GM18502 (cell line): Measurements from ENCODE around the gene ALDH3B1.

Source experiments
- ATAC-seq: cut with Tn5 transposase; IDR thresholded peaks from one replicate; pipeline ENCODE4 v1.9.1; 2021; ENCODE audit warnings: mild to moderate bottlenecking; ENCODE audit not compliant: unreplicated experiment, poor library complexity

Gene ALDH3B1

DNA sequence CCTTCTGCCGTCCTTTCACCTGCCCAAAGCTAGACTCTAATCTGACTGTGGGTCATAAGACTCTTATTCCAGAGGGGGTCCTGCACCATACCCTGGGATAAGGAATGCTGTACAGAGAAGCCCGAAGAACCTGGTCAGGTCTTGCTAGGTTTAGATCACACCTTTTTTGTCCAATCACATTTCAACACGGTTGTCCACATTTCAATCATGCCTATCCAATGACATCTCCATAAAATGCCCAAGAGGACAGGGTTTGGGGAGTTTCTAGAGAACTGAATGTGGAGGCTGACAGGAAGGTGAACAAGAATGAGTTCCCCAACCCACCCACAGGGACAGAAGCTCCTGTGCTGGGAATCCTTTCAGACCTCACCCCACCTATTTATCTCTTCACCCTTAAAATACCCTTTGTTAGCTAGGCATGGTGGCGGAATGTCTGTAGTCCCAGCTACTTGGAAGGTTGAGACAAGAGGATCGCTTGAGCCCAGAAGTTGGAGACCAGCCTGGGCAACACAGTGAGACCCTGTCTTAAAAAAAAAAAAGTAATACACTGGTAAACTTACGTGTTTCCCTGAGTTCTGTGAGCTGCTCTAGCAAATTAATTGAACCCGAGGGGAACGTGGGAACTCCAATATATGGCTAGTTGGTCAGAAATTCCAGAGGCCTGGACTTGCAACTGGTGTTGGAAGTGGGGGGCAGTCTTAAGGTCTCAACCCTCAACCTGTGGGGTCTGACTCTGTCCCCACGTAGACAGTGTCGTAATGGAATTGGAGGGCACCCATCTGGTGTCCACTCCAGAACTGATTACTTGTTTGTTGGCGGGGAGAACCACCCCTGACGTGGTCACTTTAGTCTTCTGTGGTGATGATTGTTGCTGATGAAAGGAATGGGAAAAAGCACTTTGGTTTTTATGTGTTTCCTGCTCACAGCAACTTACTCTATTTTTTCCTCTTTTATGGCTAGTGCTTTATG lies 46.5 kb downstream of the ALDH3B1 start:
- ATAC-seq = no peak

DNA sequence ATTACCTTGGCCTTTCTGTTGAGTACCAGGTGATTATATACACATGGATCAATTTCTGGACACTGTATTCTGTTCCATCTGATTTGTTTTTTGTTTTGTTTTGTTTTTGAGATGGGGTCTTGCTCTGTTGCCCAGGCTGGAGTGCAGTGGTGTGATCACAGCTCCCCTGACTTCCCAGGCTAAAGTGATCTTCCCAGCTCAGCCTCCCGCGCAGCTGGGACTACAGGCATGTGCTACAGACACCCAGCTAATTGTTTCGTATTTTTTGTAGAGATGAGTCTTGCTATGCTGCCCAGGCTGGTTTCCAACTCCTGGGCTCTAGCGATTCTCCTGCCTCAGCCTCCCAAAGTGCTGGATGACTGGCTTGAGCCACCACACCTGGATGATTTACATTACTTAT lies 47.7 kb downstream of the ALDH3B1 start:
- no peak for ATAC-seq

DNA sequence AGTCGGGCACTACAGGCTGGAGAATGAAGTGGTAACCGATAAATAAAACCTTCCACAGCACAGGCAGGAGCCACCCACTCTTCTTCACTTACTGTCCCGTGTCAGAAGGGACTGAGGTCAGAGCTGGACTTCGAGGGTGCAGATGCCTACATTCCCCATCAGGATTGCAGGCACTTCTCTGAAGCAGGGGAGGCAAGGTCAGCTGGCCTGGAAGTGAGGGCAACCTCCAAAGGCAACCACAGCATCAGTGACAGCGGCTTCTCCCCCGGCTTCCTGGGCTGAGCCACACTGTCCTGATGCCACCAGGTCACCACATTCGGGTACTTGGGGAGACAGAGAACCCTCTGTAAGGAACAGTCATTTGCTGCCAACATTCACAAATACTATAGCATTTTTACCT lies 51.4 kb downstream of the ALDH3B1 start:
- ATAC-seq = no peak

DNA sequence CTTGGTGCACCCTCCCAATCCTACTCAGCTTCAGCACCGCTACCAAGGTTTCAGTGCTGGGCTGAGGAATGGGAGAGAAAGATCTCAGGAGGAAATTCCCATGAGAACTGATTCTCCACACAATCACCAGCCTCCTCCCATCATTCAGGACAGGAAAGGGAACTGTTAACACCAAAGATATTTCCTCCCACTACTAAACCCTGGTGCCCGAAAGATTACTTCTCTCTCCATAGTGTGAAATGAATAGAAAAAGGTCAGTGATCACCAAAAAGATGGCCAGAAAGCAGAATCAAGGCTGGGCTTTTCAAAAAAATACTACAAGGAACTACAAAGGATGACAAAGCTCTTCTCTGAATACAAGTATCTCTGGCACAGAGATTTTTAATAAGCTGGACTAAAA lies 54.8 kb downstream of the ALDH3B1 start:
- ATAC-seq = no peak

DNA sequence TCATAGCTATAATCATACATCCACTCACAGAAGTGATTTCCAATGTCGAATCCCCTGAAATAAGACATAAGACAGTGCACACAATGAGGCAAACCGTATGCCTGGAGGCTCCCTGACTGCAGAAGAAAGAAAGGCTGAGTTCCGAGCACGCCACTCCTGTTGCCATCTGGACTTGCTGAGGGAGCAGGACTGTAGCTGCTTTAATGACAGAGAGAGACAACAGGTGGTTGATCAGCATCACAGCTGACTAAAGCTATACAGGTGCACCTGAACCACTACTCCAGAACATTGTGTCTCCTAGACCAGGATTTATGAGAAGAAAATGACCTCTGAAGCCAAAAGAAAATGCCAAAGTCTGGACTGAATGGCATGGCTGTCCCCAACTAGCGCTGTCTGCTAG lies 55.7 kb downstream of the ALDH3B1 start:
- ATAC-seq = no peak

DNA sequence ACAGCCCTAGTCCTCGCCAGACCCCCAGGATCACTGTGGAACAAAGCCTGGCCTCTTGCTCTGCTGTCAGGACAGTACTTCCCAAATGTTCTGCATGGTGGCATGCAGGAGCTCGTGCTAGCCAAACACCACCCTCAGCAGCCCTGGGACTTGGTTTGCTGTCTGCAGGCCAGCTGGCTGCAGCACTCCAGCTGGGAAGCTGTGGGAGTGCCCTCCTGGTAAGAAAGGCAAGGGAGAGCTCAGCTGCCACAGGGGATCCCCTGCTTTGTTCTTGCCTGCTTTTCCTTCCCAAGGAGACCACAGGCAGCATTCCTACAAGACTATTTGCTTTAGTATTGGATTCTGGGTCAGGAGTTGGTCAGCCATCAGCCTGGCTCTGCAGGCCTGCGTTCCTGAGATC lies 56.6 kb downstream of the ALDH3B1 start:
- no peak for ATAC-seq

DNA sequence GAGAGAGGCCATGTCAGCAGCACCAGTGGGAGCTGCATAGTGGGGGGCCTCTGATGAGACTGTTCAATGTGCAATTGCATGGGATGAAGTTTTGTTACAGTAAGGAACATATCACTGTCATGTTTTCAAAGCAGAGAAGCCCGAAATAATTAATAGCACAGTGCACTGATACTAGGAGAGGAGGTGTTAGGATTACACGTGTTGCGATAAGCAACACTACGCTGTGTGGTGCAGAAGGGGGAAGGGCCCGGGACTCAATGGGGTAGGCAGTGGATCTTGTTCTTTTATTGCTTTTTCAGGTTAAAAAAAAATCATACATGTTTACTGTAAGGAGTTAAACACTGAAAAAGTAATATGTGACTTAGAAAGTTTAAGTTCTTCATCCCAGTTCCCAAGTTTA lies 57.9 kb downstream of the ALDH3B1 start:
- ATAC-seq = no peak

DNA sequence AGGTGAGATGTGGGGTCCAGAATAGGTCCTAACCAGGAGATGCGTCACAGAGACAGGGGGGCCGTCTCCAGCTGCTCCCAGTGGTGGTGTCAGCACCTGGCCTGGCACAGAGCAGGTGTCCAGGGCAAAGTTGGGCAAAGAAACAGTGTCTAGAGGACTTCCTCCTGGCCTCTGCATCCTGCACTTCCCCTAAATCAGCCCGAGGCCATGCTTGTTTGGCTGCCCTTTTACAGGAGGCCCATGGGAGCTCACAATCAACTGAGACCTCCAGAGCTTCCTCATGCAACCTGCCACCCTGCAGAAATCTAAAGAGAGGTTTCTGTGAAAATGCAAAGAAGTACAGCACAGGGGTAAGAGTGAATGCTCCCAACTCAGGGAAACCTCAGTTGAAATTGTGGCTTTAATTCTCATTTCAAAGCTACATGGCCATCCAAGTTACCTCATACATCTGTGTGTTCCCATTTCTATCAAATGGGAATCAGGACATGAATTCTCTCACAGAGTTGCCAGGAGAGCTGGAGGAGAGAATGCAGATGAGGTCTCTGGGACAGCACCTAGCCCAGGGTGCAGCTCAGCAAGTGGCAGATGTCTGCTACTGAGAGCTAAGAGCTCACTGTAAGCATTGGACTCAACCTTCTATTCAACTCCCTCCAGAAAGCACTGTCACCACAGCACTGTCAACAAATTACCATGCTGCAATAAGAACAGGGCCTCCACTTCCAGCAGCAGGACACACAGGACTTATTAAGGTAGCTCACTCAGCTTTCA lies 61.3 kb downstream of the ALDH3B1 start:
- no peak for ATAC-seq

DNA sequence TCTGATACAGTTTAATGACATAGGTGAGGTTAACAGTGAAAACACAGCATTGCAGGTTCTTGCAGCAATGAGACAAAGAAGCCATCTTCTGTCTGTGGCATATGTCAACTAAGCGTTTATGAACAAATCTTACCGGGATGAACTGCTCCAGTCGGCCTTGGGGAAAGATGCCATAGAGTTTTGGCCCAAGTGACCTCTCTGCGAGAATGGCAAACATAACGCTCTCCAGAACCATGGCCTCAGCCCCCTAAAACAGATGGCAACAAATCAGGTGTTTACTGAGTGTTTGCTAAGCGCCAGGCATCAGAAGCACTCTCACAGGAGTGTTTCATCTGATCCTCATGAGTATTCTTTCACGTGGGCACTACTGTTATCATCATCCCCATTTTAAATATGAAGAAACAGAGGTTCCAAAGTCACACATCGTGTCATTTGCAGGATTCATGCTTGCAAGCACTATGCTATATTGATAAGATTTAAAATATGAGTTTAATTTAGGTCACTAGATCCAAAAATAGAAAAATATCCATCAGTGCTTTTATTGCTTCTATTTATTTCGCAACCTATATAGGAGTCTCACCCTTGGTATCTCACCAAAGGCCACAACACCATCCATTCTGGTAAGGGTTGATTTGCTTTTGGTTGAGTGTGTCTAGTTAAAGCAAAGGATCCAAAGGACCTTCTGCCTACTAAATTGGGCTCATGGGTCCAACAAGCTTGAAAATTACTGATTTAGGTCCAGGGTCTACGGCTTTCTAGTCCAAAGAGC lies 64.6 kb downstream of the ALDH3B1 start:
- ATAC-seq = no peak

DNA sequence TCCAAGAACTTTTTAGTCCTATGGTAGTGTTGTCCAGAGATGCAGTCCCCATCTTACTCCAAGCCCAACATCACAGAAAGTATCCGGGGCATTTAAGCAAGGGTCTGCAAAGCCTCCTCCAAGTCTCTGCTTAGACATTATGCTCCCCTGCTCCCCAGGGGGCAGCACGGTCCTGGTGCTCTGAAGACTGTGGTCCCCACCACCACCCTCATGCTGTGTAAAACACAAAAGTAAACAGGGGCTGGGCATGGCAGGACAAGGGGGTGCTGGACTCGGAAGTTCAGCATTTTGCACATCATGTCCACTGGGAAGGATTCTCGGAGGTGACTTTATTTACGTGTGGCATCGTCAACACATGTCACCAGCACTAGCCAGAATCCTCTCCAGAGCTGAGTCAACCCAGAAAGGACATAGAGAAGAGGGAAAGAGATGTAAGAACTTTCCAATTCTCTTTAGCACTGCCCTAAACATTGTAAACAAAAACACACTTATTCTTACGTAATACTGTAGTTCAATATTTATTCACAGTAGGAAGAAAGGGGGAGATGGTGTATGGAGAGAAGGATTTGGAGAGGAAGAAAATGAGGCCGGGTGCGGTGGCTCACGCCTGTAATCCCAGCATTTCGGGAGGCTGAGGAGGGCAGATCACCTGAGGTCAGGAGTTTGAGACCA lies 66.4 kb downstream of the ALDH3B1 start:
- no peak for ATAC-seq

DNA sequence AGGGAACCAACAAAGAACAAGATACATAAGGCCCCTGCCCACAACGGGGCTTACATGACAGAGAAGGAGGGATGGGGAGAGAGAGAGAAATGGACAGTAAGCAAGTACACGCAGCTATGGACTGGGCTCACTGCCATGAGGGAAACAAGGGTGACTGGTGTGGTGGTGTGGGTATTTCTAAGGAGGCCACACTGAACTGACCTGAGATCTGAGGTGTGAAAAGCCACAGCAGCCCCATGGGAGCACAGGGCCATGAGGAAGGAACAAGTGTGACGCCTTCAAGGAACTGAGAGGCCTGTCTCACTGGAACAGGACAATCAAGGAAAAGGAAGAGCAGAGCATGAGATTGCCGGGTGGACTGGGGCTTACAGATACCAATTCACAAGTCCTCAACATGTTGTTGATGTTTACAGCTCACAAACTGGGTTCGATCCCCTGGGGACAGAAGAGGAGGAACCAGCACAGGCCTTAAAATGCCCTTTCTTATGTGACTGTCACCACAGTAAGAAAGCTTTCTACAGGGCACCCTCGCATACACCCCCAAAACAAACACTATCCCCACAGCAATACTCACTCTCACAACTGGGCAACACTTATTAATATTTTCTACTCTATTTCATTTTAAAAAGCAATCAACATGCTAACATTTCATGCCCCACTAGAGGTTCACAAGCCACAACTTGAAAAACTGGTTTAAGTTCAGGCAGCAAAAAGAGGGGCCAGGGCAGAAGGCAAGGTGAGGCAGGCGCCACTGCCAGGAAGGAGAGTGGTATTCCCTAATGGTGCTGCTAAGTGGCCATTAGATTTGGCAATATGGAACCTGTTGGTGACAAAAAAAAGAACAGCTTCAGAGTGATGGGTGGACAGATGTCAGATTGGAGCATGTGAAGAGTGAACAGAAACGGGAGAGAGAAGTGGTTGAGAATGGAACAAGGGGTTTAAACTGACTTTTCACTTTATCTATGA lies 67.8 kb downstream of the ALDH3B1 start:
- ATAC-seq = no peak
